Trophoblast cell (in vitro differentiated cells and primary cell): ENCODE results near the gene PEPD.

Experiments used
- DNase-seq, 2 donors: peaks; one replicate each; pipeline ENCODE4 v3.0.0-alpha.2; 2016
- H2AFZ ChIP-seq: 2 replicates; pipeline ENCODE4 v1.6.1; 2013; ENCODE audit warnings: low read length, moderate library complexity, mild to moderate bottlenecking; ENCODE audit not compliant: insufficient read depth, poor library complexity
- H2AK5ac ChIP-seq: 2 replicates; pipeline ENCODE4 v1.6.1; 2013; ENCODE audit warnings: mild to moderate bottlenecking, low read length
- H2BK120ac ChIP-seq: 2 replicates; pipeline ENCODE4 v1.6.1; 2013; ENCODE audit warnings: low read length, mild to moderate bottlenecking, moderate library complexity; ENCODE audit not compliant: insufficient read depth, poor library complexity
- H2BK12ac ChIP-seq: 2 replicates; pipeline ENCODE4 v1.6.1; 2013; ENCODE audit warnings: mild to moderate bottlenecking, low read length, moderate library complexity
- H2BK5ac ChIP-seq: 2 replicates; pipeline ENCODE4 v1.6.1; 2013; ENCODE audit warnings: low read length, low read depth, moderate library complexity, mild to moderate bottlenecking; ENCODE audit not compliant: poor library complexity
- H3K14ac ChIP-seq: 2 replicates; pipeline ENCODE4 v1.6.1; 2013; ENCODE audit warnings: mild to moderate bottlenecking, low read length
- H3K18ac ChIP-seq: 2 replicates; pipeline ENCODE4 v1.6.1; 2013; ENCODE audit warnings: mild to moderate bottlenecking, low read length
- H3K23ac ChIP-seq: 2 replicates; pipeline ENCODE4 v1.6.1; 2013; ENCODE audit warnings: low read length
- H3K27ac ChIP-seq: 2 replicates; pipeline ENCODE4 v1.5.1; 2013; ENCODE audit warnings: low read depth, mild to moderate bottlenecking, inconsistent platforms, low read length, moderate library complexity
- H3K27me3 ChIP-seq: 2 replicates; pipeline ENCODE4 v1.6.1; 2013; ENCODE audit warnings: inconsistent platforms, mild to moderate bottlenecking, low read length, moderate library complexity; ENCODE audit not compliant: insufficient read depth
- H3K36me3 ChIP-seq, 2 experiments: 1 replicate in 1 of 2; 2 replicates in 1 of 2; pipeline ENCODE4 v1.6.1; 2013; ENCODE audit warnings: low read length in 2 of 2, mild to moderate bottlenecking in 2 of 2, moderate library complexity in 1 of 2; ENCODE audit not compliant: insufficient read depth in 2 of 2, control insufficient read depth in 1 of 2
- H3K4ac ChIP-seq: 2 replicates; pipeline ENCODE4 v1.6.1; 2013; ENCODE audit warnings: low read depth, mild to moderate bottlenecking, low read length, moderate library complexity
- H3K4me1 ChIP-seq, 2 experiments: 1 replicate in 1 of 2; 2 replicates in 1 of 2; pipeline ENCODE4 v1.6.1; 2013; ENCODE audit warnings: low read length in 2 of 2, mild to moderate bottlenecking in 2 of 2, moderate library complexity in 1 of 2; ENCODE audit not compliant: insufficient read depth in 2 of 2, control insufficient read depth in 1 of 2
- H3K4me2 ChIP-seq: 2 replicates; pipeline ENCODE4 v1.6.1; 2013; ENCODE audit warnings: inconsistent platforms, mild to moderate bottlenecking, low read length, moderate library complexity
- H3K4me3 ChIP-seq: 2 replicates; pipeline ENCODE4 v1.5.1; 2013; ENCODE audit warnings: mild to moderate bottlenecking, low read depth, low read length, inconsistent platforms
- H3K79me1 ChIP-seq: one replicate; pipeline ENCODE4 v1.6.1; 2013; ENCODE audit warnings: low read length
- H3K79me2 ChIP-seq: 2 replicates; pipeline ENCODE4 v1.6.1; 2013; ENCODE audit warnings: low read length, mild to moderate bottlenecking; ENCODE audit not compliant: control insufficient read depth, insufficient read depth, poor library complexity
- H3K9ac ChIP-seq: 2 replicates; pipeline ENCODE4 v1.6.1; 2013; ENCODE audit warnings: mild to moderate bottlenecking, low read length
- H3K9me3 ChIP-seq: 2 replicates; pipeline ENCODE4 v1.6.1; 2013; ENCODE audit warnings: low read depth, mild to moderate bottlenecking, control low read depth, inconsistent platforms, low read length; ENCODE audit not compliant: insufficient read depth
- H4K12ac ChIP-seq: 2 replicates; pipeline ENCODE4 v1.6.1; 2013; ENCODE audit warnings: low read depth, mild to moderate bottlenecking, low read length, moderate library complexity
- H4K8ac ChIP-seq: 2 replicates; pipeline ENCODE4 v1.6.1; 2013; ENCODE audit warnings: low read depth, mild to moderate bottlenecking, low read length, moderate library complexity
- H4K91ac ChIP-seq: one replicate; pipeline ENCODE4 v1.6.1; 2013; ENCODE audit warnings: low read depth, mild to moderate bottlenecking, low read length, moderate library complexity
- whole genome bisulfite sequencing: extraction: QIAGEN DNeasy Blood & Tissue Kit; methylation state at CpG from one replicate; pipeline ENCODE4 v1.1.7; 2013; ENCODE audit warnings: missing lambda C conversion rate; ENCODE audit not compliant: insufficient read length, insufficient coverage; ENCODE audit errors: extremely low coverage; 5-methylcytosine and 5-hydroxymethylcytosine counted together

PEPD gene

DNA sequence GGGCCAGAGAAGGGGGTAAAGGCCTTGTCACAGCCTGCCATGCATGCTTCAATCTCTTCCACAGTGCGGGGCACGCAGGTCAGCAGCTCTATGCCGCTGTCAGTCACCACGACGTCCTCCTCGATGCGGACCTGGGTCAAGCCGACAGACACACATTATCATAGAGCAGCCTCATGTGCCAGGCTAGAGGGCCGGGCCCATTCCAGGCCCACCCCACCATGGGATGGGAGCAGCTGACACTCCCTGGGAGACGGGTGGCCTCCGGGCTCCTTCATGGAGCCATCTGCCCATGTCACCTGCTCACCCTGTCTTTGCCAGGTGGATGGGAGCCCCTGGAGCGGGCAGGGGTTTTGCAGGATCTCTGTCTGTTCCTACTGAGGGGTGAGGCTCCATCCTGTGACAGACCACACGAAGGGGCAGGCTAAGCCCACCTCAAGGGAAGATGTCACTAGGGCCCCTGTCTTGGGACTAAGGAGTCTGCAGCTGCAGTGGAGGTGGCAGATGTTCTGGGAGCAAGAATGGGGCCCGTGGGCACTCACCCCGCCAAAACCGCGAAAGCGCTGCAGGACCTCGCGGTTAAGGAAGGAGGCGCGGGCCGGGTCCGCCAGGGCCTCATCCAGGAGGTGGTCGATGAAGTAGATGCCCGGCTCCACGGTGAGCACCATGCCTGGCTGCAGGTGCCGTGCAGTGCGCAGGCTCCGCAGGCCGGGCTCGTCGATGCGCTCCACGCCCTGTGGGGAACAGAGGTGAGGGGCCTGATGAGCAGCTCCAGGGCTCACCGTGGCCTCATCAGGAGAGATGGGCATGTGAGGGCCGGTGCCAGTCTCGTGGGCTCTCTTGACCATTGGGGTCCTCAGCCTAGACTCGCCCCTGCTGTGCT, 134.0 kb downstream of the PEPD start:
- no peaks in the 10 kb centered on the region for H3K79me2 ChIP-seq
- peaks cover 2% of the 10 kb centered on the region for H3K9me3 ChIP-seq
- no peak for DNase-seq
- no peak overlapping the region for H2AK5ac ChIP-seq
- no CpG with 5 or more reads among the region's 39 CpGs for WGBS
- H3K4me3 ChIP-seq: no peak overlapping the region
- H3K4me1 ChIP-seq: peaks cover 0 to 3% of the 10 kb centered on the region in 2 experiments
- H3K79me1 ChIP-seq: no peaks in the 10 kb centered on the region
- no peak overlapping the region for H4K8ac ChIP-seq
- no peak overlapping the region for H3K18ac ChIP-seq
- H3K14ac ChIP-seq: no peak overlapping the region
- H3K27me3 ChIP-seq: no peaks in the 10 kb centered on the region
- peaks cover 6 to 17% of the 10 kb centered on the region in 2 experiments for H3K36me3 ChIP-seq
- H4K12ac ChIP-seq: no peak overlapping the region
- H4K91ac ChIP-seq: no peak overlapping the region
- no peak overlapping the region for H3K23ac ChIP-seq
- no peak overlapping the region for H2BK5ac ChIP-seq
- H3K27ac ChIP-seq: no peak overlapping the region
- peak overlapping the region; percentile 6 for H2AFZ ChIP-seq
- H3K4ac ChIP-seq: no peak overlapping the region
- H3K9ac ChIP-seq: no peak overlapping the region
- H2BK120ac ChIP-seq: no peak overlapping the region
- no peak overlapping the region for H2BK12ac ChIP-seq
- H3K4me2 ChIP-seq: no peak overlapping the region

DNA sequence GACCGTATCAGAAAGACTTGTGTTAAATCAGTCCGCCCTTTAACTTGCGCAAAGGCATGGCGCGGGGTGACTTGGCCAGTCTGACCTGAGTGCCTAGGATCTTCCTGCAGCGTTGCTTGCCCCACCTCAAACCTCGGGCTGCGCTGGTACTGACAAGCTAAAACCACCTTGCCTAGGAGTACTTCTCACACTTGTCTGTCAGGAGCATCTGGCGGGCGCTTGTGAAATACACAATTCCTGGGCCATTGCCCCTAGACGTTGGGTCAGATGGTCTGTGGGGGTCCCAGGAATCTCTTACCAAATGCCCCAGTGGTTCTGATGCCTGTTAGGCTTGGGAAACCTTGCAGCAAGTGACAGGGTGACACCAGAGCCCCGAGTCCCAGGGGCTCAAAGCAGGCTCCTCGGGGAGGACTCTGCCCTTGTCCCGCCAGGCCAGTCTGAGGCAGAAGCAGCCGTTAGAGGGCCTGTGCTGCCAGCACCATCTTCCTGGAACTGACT, 135.2 kb downstream of the PEPD start:
- Histone ChIP-seq H4K12ac (no peak overlapping the region), H3K4me1 (peaks cover 0 to 3% of the 10 kb centered on the region in 2 experiments), H3K4me3 (no peak overlapping the region), H4K8ac (no peak overlapping the region), H2BK12ac (no peak overlapping the region), H2BK120ac (no peak overlapping the region), H3K9ac (no peak overlapping the region), H3K14ac (no peak overlapping the region), H3K27ac (no peak overlapping the region), H3K36me3 (peaks cover 6 to 17% of the 10 kb centered on the region in 2 experiments), H2BK5ac (no peak overlapping the region), H2AFZ (no peak overlapping the region), H3K79me2 (no peaks in the 10 kb centered on the region), H4K91ac (no peak overlapping the region), H3K4me2 (no peak overlapping the region), H3K79me1 (no peaks in the 10 kb centered on the region), H3K18ac (no peak overlapping the region), H3K27me3 (no peaks in the 10 kb centered on the region), H3K4ac (no peak overlapping the region), H3K23ac (no peak overlapping the region), H2AK5ac (no peak overlapping the region), H3K9me3 (peaks cover 2% of the 10 kb centered on the region)
- no peak for DNase-seq
- no CpG with 5 or more reads among the region's 15 CpGs for WGBS

DNA sequence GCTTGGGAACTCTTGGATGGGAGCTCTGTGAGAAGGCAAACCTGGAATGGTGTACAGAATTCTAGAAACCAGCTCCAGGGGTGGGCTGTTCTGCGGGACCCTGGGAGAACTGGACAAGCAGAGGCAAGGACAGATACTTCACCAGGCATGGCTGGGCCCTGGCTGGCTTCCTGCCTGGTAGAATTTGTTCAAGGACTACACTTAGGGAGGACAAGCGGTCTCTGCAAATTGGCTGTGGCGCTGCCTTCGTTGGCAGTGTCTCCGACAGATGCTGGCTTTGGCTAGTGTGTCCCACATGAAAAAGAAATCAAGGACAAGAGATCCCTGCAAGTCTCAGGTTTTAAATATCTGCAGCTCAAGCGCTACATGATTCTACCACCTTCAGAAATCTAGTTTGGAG, 135.6 kb downstream of the PEPD start:
- no peak overlapping the region for H2BK120ac ChIP-seq
- no peaks in the 10 kb centered on the region for H3K27me3 ChIP-seq
- WGBS: no CpG with 5 or more reads among the region's 6 CpGs
- no peak overlapping the region for H3K4ac ChIP-seq
- no peak overlapping the region for H3K18ac ChIP-seq
- H3K79me1 ChIP-seq: no peaks in the 10 kb centered on the region
- H4K91ac ChIP-seq: no peak overlapping the region
- no peak overlapping the region for H3K27ac ChIP-seq
- no peak overlapping the region for H2AFZ ChIP-seq
- no peaks in the 10 kb centered on the region for H3K79me2 ChIP-seq
- H3K9ac ChIP-seq: no peak overlapping the region
- H3K23ac ChIP-seq: no peak overlapping the region
- no peak overlapping the region for H3K14ac ChIP-seq
- no peaks in the 10 kb centered on the region for H3K9me3 ChIP-seq
- H2AK5ac ChIP-seq: no peak overlapping the region
- no peak overlapping the region for H2BK5ac ChIP-seq
- no peak overlapping the region for H4K12ac ChIP-seq
- H3K4me1 ChIP-seq: peaks cover 0 to 3% of the 10 kb centered on the region in 2 experiments
- no peak for DNase-seq
- H3K4me3 ChIP-seq: no peak overlapping the region
- no peak overlapping the region for H3K4me2 ChIP-seq
- no peak overlapping the region for H4K8ac ChIP-seq
- H2BK12ac ChIP-seq: no peak overlapping the region
- peaks cover 8 to 21% of the 10 kb centered on the region in 2 experiments for H3K36me3 ChIP-seq

DNA sequence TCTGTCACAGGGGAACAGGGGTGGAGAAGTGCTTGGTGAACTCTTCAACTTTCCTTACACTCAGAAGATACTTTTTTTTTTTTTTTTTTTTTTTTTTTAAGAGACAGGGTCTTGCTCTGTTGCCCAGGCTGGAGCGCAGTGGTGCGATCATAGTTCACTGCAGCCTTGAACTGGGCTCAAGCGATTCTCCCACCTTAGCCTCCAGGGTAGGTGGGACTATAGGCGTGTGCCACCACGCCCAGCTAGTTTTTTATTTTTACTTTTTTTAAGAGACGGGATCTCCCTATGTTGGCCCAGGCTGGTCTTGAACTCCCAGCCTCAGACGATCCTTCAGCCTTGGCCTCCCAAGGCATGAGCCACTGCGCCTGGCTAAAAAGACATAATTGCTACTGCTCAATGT, 136.6 kb downstream of the PEPD start:
- Histone ChIP-seq H3K4ac (no peak overlapping the region), H3K4me2 (no peak overlapping the region), H2BK5ac (no peak overlapping the region), H3K18ac (no peak overlapping the region), H2BK120ac (no peak overlapping the region), H3K36me3 (peaks cover 8 to 19% of the 10 kb centered on the region in 2 experiments), H3K27ac (no peak overlapping the region), H3K9me3 (no peaks in the 10 kb centered on the region), H3K4me3 (no peak overlapping the region), H3K14ac (no peak overlapping the region), H3K4me1 (no peaks in the 10 kb centered on the region), H2AK5ac (no peak overlapping the region), H3K27me3 (no peaks in the 10 kb centered on the region), H4K91ac (no peak overlapping the region), H2BK12ac (no peak overlapping the region), H3K79me1 (no peaks in the 10 kb centered on the region), H3K23ac (no peak overlapping the region), H4K12ac (no peak overlapping the region), H4K8ac (no peak overlapping the region), H2AFZ (no peak overlapping the region), H3K79me2 (no peaks in the 10 kb centered on the region), H3K9ac (no peak overlapping the region)
- WGBS: no CpG with 5 or more reads among the region's 8 CpGs
- no peak for DNase-seq
